Measurements from ENCODE around the gene LRP5.

- TF ChIP-seq, protein P1, sequence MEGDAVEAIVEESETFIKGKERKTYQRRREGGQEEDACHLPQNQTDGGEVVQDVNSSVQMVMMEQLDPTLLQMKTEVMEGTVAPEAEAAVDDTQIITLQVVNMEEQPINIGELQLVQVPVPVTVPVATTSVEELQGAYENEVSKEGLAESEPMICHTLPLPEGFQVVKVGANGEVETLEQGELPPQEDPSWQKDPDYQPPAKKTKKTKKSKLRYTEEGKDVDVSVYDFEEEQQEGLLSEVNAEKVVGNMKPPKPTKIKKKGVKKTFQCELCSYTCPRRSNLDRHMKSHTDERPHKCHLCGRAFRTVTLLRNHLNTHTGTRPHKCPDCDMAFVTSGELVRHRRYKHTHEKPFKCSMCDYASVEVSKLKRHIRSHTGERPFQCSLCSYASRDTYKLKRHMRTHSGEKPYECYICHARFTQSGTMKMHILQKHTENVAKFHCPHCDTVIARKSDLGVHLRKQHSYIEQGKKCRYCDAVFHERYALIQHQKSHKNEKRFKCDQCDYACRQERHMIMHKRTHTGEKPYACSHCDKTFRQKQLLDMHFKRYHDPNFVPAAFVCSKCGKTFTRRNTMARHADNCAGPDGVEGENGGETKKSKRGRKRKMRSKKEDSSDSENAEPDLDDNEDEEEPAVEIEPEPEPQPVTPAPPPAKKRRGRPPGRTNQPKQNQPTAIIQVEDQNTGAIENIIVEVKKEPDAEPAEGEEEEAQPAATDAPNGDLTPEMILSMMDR (IDR thresholded peaks at IDR 0.05; ENCODE audit: low read depth, low read length, poor library complexity, severe bottlenecking) = no peak
- TF ChIP-seq EZH2phosphoT487 (IDR thresholded peaks at IDR 0.05; ENCODE audit: borderline replicate concordance, low read length) = no peak
These were observed 169.3 kb downstream of the LRP5 start for GRCh38 chr11:68481579-68482240.
